ENCODE data around the gene FGFBP2. TPM values are rescaled to one million over a fixed set of nuclear protein-coding genes. Genes with fewer than 3 reads are reported as not detected.

FGFBP2 gene
- total RNA-seq, 4 donors from 2014 or later, result 0.62 to 5.2 (median 2.2) TPM

DNA sequence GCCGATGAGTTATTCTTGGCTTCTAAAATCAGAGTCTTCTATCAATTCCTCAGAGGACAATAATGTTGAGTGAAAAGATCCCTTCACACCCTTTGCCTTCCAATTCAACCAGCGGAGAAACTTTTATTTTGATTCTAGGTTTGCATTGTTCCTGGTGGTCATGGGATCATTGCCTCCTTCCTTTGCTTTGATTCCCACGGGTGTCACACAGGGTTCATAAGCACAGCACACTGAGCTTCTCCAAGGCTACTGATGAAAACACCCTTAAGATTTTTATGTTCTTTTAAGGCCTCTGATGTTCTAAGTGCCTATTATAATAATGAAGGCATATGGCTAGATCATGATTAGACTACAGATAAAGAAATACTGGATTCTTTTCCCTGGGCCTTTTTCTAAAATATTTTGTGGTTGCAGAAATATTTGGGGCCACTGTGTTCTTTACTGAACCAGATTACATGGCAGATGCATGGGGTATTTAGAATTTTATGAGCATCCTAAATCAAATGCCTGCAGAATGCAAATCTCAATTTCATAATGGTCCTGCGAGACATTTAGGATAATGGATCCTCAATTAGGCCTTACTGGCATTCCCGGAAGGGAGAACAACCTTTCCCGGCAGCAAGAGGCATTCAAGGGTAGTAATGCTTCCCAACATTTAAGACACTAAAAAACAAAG is 43.9 kb upstream of the FGFBP2 start:
- Histone ChIP-seq H3K36me3 (no peaks in the 10 kb centered on the region), H3K4me3 (no peak overlapping the region), H3K4me1 (no peaks in the 10 kb centered on the region), H3K9me3 (no peaks in the 10 kb centered on the region), H3K27ac (no peak overlapping the region), H3K27me3 (no peaks in the 10 kb centered on the region)
- no peak for ATAC-seq
- TF ChIP-seq EP300 (IDR thresholded peaks at IDR 0.05), result no peak
- 82 to 83% methylated on average over 4 to 6 of the region's 6 CpGs for WGBS, 2 donors (ENCODE audit: low coverage in 1 of 2)

DNA sequence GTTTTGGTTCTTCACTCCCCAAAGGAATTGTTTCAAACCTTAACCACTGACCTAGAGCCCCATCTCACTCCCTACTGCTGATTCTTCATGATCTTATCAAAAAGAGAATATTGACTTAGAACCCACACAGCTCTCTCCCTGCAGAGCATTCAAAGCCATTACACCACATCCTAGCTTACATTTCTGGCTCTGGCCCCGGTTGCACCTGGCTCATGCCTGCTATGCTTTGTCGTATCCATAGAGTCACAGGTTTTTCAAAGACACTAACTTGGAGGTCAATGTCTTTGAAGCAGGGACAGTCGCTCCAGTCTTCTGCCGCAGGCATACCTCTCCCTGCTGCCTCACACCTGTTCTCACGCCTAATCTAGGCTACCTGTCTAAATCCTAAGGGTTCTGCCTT is 42.7 kb upstream of the FGFBP2 start:
- no peak overlapping the region for H3K4me3 ChIP-seq
- no peaks in the 10 kb centered on the region for H3K9me3 ChIP-seq
- peaks cover 0 to 9% (median 0%) of the 10 kb centered on the region in 3 donors for H3K4me1 ChIP-seq
- WGBS, 2 donors (ENCODE audit: low coverage in 1 of 2), result 84 to 92% methylated on average over 5 of the region's 5 CpGs
- H3K27ac ChIP-seq, result no peak overlapping the region
- H3K36me3 ChIP-seq, result no peaks in the 10 kb centered on the region
- H3K27me3 ChIP-seq, result no peaks in the 10 kb centered on the region
- no peak for TF ChIP-seq POLR2AphosphoS5 (IDR thresholded peaks at IDR 0.05)
- TF ChIP-seq, protein P1, sequence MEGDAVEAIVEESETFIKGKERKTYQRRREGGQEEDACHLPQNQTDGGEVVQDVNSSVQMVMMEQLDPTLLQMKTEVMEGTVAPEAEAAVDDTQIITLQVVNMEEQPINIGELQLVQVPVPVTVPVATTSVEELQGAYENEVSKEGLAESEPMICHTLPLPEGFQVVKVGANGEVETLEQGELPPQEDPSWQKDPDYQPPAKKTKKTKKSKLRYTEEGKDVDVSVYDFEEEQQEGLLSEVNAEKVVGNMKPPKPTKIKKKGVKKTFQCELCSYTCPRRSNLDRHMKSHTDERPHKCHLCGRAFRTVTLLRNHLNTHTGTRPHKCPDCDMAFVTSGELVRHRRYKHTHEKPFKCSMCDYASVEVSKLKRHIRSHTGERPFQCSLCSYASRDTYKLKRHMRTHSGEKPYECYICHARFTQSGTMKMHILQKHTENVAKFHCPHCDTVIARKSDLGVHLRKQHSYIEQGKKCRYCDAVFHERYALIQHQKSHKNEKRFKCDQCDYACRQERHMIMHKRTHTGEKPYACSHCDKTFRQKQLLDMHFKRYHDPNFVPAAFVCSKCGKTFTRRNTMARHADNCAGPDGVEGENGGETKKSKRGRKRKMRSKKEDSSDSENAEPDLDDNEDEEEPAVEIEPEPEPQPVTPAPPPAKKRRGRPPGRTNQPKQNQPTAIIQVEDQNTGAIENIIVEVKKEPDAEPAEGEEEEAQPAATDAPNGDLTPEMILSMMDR (IDR thresholded peaks at IDR 0.05), result no peak
- no peak for TF ChIP-seq POLR2A (IDR thresholded peaks at IDR 0.05)
- TF ChIP-seq EP300 (IDR thresholded peaks at IDR 0.05), result no peak
- no peak for ATAC-seq

DNA sequence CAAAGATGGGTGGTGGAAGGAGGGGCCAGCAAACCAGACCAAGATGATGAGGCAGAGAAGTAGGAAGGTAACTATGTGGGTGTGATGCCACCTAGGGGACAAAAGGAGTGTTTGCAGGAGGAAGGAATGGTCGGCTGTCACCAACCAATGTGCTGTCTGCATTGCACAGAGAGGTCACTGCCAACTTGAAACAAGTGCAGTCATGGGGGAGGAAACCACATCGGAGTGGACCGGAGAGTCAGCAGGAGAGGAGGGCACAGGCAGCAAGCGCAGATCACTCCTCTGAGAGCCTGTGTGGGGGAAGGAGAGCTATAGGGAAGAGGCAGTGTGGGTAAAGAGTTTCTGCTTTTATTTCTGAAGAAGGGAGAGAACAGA is 38.5 kb upstream of the FGFBP2 start:
- no peaks in the 10 kb centered on the region for H3K9me3 ChIP-seq
- H3K4me1 ChIP-seq, result peaks cover 0 to 9% (median 0%) of the 10 kb centered on the region in 3 donors
- WGBS, 2 donors (ENCODE audit: low coverage in 1 of 2), result 2 to 4% methylated on average over 4 of the region's 4 CpGs
- H3K36me3 ChIP-seq, result no peaks in the 10 kb centered on the region
- H3K27ac ChIP-seq, result no peak overlapping the region
- TF ChIP-seq POLR2A (IDR thresholded peaks at IDR 0.05) (no peak), POLR2AphosphoS5 (IDR thresholded peaks at IDR 0.05) (peak; percentile 10), EP300 (IDR thresholded peaks at IDR 0.05) (no peak)
- TF ChIP-seq, protein P1 (IDR thresholded peaks at IDR 0.05), result peak; percentile 71 to 85 (median 72)
- no peaks in the 10 kb centered on the region for H3K27me3 ChIP-seq
- ATAC-seq, result peak; percentile 87
- H3K4me3 ChIP-seq, result no peak overlapping the region

DNA sequence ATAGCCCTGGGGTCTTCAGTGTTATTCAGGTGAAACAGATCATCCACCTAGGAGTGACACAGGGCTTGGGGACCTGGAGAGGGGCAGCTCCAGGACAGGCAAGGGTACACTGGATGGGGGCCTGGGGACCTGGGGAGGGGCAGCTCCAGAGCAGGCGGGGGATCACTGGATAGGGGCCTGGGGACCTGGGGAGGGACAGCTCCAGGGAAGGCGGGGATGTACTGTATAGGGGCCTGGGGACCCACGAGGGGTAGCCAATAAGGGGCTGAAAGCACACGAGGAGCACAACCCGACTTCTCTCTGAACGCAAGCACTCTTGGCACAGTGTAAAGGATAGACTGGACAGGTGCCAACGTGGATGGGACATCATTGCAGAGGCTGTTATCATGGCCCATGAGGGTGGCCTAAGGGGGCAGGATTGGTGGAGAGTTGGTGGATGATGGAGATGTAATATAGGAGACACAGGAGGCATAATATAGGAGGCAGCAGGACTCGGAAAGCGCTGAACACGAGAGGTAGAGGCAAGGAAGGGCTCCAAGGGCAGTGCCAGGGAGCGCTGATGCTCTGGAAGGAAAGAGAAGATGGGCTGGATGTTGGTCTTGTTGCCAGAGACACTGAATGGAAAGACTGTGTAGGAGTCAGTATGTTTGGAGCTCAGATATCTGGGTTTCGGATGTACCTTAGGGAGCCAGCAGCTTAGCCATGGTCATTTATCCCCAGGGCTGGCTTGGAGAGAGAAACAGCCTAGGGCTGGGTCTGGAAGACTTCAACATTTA is 37.9 kb upstream of the FGFBP2 start:
- Histone ChIP-seq H3K36me3 (no peaks in the 10 kb centered on the region), H3K9me3 (no peaks in the 10 kb centered on the region), H3K4me3 (no peak overlapping the region), H3K27me3 (no peaks in the 10 kb centered on the region), H3K4me1 (peaks cover 0 to 9% (median 0%) of the 10 kb centered on the region in 3 donors), H3K27ac (no peak overlapping the region)
- 55 to 67% methylated on average over 6 to 12 of the region's 12 CpGs for WGBS, 2 donors (ENCODE audit: low coverage in 1 of 2)
- ATAC-seq, result peak; percentile 17
- no peak for TF ChIP-seq EP300 (IDR thresholded peaks at IDR 0.05)
- no peak for TF ChIP-seq POLR2AphosphoS5 (IDR thresholded peaks at IDR 0.05)
- TF ChIP-seq POLR2A (IDR thresholded peaks at IDR 0.05), result no peak
- TF ChIP-seq, protein P1 (IDR thresholded peaks at IDR 0.05), result no peak

DNA sequence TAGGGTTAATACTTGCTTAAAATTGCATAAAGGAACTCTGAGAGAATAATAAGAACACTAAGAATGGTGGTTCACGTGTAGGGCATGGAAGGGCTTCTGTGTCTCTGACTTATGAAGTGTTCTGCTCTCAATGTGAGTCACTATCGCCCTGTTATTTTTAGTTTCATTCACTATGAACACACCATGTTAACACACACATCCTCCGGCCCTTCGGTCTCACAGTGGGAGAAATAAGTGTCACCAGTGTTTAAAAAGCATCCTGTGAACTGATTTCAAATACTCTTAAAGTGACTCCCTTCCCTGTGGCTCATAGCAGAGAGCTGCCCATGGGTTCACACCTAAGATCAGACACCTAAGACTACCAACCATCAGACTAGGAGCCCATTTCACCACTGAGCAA is 33.8 kb upstream of the FGFBP2 start:
- TF ChIP-seq POLR2AphosphoS5 (IDR thresholded peaks at IDR 0.05), result no peak
- no peak for TF ChIP-seq EP300 (IDR thresholded peaks at IDR 0.05)
- no peak for TF ChIP-seq POLR2A (IDR thresholded peaks at IDR 0.05)
- TF ChIP-seq, protein P1 (IDR thresholded peaks at IDR 0.05), result no peak
- Histone ChIP-seq H3K27ac (no peak overlapping the region), H3K27me3 (no peaks in the 10 kb centered on the region), H3K4me3 (no peak overlapping the region), H3K9me3 (no peaks in the 10 kb centered on the region), H3K4me1 (peaks cover 0 to 9% (median 0%) of the 10 kb centered on the region in 3 donors), H3K36me3 (no peaks in the 10 kb centered on the region)
- ATAC-seq, result no peak
- 58% methylated on average over 4 of the region's 4 CpGs for WGBS, 2 donors (ENCODE audit: low coverage in 1 of 2)
